CD4-positive, alpha-beta T cell treated with Interferon alpha-2 for 1 hour (primary cell): ENCODE data around the gene SORL1-AS1.
A peak's percentile ranks its signal among the peaks of the same experiment; 100 is the strongest.

Experiments used
- DNase-seq, 2 donors: peaks; one replicate each; pipeline ENCODE4 v3.0.0-alpha.2; 2020 to 2022

Gene SORL1-AS1

GRCh38 chr11:121451178-121451985, 1.4 kb downstream of the SORL1-AS1 start:
- no peak for DNase-seq

GRCh38 chr11:121450401-121450800, 2.4 kb downstream of the SORL1-AS1 start:
- peak in 1 of 2 donors; percentile 39 for DNase-seq

- no peak for DNase-seq
These were observed 3.1 kb downstream of the SORL1-AS1 start for GRCh38 chr11:121449626-121450025.

GRCh38 chr11:121449123-121449522, 3.6 kb downstream of the SORL1-AS1 start:
- DNase-seq = no peak

- no peak for DNase-seq
These were observed 4.3 kb downstream of the SORL1-AS1 start for GRCh38 chr11:121448431-121448941.

- DNase-seq = no peak
These were observed 4.8 kb downstream of the SORL1-AS1 start for GRCh38 chr11:121448011-121448410.

GRCh38 chr11:121446752-121447156, 6.0 kb downstream of the SORL1-AS1 start:
- DNase-seq = no peak

- DNase-seq = no peak
These were observed 7.5 kb downstream of the SORL1-AS1 start for GRCh38 chr11:121445071-121445768.

GRCh38 chr11:121444526-121444925, 8.2 kb downstream of the SORL1-AS1 start:
- no peak for DNase-seq

GRCh38 chr11:121443688-121444275, 9.0 kb downstream of the SORL1-AS1 start:
- DNase-seq = no peak

- DNase-seq = no peak
These were observed 11.2 kb downstream of the SORL1-AS1 start for GRCh38 chr11:121441521-121441920.

- no peak for DNase-seq
These were observed 13.0 kb downstream of the SORL1-AS1 start for GRCh38 chr11:121439759-121440158.

GRCh38 chr11:121439337-121439736, 13.4 kb downstream of the SORL1-AS1 start:
- DNase-seq = no peak

- no peak for DNase-seq
These were observed 15.1 kb downstream of the SORL1-AS1 start for GRCh38 chr11:121437686-121438078.

GRCh38 chr11:121437018-121437685, 15.6 kb downstream of the SORL1-AS1 start:
- no peak for DNase-seq

- DNase-seq = no peak
These were observed 16.9 kb downstream of the SORL1-AS1 start for GRCh38 chr11:121435551-121436511.

- no peak for DNase-seq
These were observed 17.6 kb downstream of the SORL1-AS1 start for GRCh38 chr11:121435132-121435531.

- DNase-seq = no peak
These were observed 20.8 kb downstream of the SORL1-AS1 start for GRCh38 chr11:121431820-121432526.

- DNase-seq = no peak
These were observed 23.2 kb downstream of the SORL1-AS1 start for GRCh38 chr11:121429556-121429955.

GRCh38 chr11:121427400-121427744, 25.4 kb downstream of the SORL1-AS1 start:
- no peak for DNase-seq
